GM21381 (cell line): ENCODE measurements around the gene WDR81.
"Not testable (repeated sequence)": the region's sequence is repeated elsewhere in the genome, so short reads cannot be mapped to it uniquely, and the experiment has no call there.

ENCODE experiments used
- ATAC-seq: cut with Tn5 transposase; IDR thresholded peaks from one replicate; pipeline ENCODE4 v1.9.1; 2021; ENCODE audit warnings: mild to moderate bottlenecking, moderate library complexity; ENCODE audit not compliant: unreplicated experiment

Gene WDR81

GRCh38 chr17:1724351-1724868 lies at the start of gene WDR81:
TSS of gene WDR81 (plus strand) at chr17:1724704. CDS start at chr17:1724960, 256 bp downstream.
- ATAC-seq: peak; percentile 47

- no peak for ATAC-seq
These were observed 48.1 kb upstream of the WDR81 start for GRCh38 chr17:1676401-1676800.

DNA sequence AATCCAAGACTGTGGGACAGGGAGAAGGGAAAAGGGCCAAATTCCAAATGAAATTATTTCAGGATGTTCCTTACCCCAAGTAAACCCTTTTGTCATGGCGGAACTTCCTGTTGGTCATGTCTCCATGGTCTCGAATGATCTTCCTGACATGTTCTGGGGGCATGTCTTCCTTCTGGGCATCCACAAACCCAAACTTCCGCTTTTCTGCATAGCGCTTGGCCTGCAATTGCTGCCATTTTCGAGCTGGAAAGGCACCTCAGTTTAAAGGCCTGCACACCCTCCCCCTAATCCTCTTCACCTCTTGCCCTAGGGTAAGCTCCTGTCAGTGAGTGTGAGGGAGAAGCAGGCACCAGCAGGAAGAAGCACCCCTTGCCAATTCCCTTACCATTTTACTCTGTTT lies 41.0 kb upstream of the WDR81 start:
- ATAC-seq: no peak

- ATAC-seq: peak; percentile 98
These were observed 39.9 kb upstream of the WDR81 start, which contains the start of gene PRPF8 for GRCh38 chr17:1684378-1685189. TSS of gene PRPF8 (minus strand) at chr17:1684867. CDS start at chr17:1684571, 296 bp downstream.

- no peak for ATAC-seq
These were observed 38.4 kb upstream of the WDR81 start for GRCh38 chr17:1686086-1686485.

- ATAC-seq: not testable (repeated sequence)
These were observed 36.1 kb upstream of the WDR81 start for GRCh38 chr17:1688405-1688804.

DNA sequence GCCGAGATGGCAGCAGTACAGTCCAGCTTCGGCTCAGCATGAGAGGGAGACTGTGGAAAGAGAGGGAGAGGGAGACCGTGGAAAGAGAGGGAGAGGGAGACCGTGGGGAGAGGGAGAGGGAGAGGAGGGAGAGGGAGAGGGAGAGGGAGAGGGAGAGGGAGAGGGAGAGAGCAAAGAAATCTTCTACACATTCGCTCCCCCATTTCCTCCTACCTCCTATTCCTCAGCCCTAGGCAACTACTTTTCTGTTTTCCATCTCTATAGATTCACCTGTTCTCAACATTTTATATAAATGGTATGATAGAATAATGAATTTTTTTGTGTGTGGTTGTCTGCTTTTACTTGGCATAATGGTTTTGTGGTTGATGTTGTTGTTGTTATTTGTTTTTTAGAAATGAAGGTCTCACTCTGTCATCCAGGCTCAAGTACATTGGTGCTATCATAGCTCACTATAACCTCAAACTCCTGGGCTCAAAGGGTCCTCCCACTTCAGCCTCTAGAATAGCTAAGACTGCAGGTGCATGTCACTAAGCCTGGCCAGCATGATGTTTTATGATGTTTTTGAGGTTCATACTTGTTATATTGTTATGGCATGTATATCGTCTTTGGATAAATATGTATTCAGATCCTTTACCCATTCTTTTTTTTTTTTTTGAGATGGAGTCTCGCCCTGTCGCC lies 33.8 kb upstream of the WDR81 start:
- no peak for ATAC-seq

DNA sequence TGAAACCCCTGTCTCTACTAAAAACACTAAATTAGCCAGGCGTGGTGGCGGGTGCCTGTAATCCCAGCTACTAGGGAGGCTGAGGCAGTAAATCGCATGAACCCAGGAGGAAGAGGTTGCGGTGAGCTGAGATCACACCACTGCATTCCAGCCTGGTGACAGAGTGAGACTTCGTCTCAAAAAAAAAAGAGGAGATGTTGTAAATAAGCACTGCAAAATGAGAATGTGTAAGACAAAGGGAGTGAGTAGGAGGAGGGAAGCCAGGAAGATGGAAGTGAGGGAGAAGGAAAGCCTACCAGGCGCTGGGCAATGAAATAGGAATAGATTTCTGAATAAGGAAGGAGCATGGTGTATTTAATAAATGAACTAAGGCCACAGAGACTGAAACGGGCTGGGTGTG lies 31.2 kb upstream of the WDR81 start:
- no peak for ATAC-seq

DNA sequence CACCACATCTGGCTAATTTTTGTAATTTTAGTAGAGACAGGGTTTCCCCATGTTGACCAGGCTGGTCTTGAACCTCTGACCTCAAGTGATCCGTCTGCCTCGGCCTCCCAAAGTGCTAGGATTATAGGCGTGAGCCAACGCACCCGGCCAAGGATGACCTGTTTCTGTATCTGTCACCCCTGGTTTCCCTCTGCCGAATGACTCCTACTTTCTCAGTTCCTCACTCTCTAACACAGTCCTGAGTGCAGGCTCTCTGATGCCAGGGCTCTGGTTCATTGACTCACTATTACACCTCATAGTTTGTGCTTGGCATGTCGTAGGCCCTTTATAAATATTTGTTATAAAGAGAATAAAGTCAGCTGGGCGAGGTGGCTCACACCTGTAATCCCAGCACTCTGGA lies 29.1 kb upstream of the WDR81 start:
- ATAC-seq: no peak

DNA sequence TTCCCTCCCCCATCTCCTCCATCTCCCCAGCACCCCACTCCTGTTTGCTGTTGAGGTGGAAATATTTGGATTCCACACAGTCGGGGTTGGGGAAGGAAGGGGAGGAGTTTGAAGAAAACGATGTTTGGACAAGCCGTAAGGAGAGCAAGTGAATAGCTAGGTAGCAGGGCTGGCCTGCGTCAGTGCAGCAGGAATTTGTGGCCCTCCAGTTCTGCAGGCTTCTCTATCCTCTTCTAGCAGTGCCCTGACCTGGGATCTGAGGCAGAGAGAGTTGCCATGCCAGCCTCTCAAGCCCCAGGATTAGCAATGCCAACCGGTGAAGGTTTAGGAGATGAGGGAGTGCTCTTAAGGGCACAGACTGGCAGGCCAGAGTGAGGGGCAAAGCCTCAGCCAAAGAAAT lies 26.8 kb upstream of the WDR81 start:
- no peak for ATAC-seq

DNA sequence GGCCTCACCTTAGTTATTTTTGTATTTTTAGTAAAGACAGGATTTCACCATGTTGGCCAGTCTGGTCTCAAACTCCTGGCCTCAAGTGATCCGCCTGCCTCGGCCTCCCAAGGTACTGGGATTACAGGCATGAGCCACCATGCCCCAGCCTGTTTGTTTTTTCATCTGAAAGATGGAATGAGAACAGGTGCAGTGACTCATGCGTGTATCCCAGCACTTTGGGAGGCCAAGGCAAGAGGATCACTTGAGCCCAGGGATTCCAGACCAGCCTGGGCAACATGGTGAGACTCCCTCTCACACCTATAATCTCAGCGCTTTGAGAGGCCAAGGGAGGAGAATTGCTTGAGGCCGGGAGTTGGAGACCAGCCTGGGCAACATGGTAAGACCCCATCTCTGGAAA lies 24.6 kb upstream of the WDR81 start:
- not testable (repeated sequence) for ATAC-seq

DNA sequence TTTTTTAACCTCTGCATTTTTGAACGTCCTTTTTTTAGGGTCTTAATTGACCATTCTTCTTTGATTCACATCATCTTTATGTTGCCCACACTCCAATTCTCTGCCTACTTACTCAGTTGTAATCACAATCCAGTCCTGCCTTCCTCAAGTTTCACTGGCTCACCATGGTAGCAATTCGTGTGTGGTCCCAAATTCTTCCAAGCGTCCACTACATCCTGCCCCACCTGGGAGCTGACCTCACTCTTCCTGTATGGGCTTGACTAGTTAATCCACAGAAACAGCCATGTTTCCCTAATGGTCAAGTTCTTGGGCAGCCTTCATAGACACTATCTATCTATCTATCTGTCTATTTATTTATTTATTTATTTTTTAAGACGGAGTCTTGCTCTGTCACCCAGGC lies 21.4 kb upstream of the WDR81 start:
- ATAC-seq: no peak

GRCh38 chr17:1705004-1705403 lies 19.5 kb upstream of the WDR81 start:
- ATAC-seq: no peak

GRCh38 chr17:1707107-1707506 lies 17.4 kb upstream of the WDR81 start:
- no peak for ATAC-seq

- not testable (repeated sequence) for ATAC-seq
These were observed 15.6 kb upstream of the WDR81 start for GRCh38 chr17:1708791-1709346.

GRCh38 chr17:1709403-1709951 lies 15.0 kb upstream of the WDR81 start:
- ATAC-seq: no peak

DNA sequence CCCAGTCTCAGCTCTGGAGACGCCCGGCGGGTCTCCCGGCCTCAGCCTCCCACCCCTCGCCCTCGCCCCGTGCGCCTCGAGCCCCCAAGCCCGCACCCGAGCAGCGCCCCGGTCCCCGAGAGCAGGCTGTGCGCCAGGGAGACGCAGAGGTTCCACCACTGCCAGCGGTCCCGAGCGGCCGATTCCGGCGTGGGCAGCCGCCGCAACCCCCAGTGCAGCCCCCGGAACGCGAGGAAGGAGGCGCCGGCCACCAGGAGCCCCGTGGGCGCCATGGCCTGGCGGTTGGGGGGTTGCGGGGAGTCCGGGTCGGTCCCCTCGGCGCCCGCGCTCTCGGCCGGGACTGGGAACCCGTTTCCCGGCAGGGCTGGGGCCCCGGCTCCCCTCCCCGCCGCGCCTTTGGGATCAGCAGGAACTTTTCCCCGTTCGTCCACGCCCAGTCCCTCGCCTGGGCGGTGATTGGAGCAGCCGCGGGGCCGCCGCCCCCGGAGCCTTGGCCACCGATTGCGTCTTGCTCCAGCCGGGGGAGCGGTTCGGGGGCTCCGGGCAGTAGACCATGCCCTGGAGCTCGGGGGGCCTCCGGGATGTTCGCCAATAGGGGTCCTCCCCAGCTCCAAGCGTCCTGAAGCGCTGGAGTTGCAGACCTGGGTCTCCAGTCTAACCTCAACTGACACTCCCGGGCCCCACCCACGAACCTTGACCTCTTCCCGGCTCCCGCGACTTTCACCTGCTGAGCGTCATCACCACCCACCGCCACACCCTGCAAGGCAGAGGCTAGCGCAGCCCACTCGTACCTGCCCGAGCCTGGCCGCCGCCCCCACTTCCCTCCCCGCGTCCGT lies 14.3 kb upstream of the WDR81 start, which contains the start of gene TLCD2:
TSS of gene TLCD2 (minus strand) at position 407 of the 836 bp plus-strand sequence. CDS start at position 272, 135 bp downstream.
- no peak for ATAC-seq

DNA sequence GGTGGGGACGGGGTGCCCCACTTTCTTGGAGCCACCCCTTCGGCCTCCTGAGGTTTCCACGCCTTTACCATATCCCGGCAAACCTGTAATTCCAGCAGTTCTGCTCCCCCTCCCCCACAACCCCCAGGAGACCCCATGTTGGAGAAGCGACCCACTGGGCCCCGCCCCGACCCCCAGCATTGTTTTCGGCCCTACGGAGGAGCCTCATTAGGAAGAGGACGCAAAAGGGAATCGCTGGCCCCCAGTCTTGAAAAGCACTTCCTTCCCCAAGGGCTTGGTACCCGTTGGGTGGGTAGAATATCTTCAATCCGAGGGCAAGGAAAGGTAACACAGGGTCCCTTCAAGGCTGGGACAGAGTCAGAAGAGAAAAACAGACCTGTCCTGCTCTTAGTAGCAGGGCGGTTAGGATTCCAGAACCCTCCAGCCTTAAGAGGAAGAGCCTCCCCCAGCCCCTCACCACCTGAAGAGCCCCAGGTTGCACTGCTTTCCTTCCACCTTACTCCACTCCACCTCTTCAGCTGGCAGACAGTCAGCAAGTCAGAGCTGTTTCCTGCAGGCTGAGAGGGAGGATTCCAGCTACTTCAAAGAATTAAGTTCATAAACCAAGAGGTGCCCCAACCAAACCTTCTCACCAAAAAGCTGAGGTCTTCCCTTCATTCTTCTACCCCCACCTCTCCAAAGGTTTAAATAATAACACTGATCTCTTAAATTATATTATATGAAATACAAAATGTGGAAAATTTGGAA lies 13.5 kb upstream of the WDR81 start:
- no peak for ATAC-seq

DNA sequence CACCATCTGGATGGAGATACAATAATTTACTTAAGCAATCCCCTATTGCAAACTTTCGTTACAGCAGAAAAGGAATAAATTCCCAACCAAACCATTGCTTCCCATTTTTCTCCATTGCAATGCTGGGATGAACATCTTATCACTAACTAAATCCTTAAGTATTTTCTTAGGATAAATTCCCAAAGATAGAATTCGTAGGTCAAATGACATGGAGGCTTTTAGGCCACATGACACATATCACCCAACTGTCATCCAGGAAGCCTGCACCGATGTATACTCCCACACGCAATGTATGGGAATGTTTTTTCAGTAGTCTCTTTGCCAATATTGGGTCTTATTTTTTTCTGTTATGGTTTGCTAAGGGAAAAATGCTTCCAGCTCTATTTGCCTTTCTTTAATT lies 12.7 kb upstream of the WDR81 start:
- ATAC-seq: no peak

GRCh38 chr17:1712271-1712670 lies 12.2 kb upstream of the WDR81 start:
- no peak for ATAC-seq
